Liver (tissue), 9 donors: ENCODE measurements around the gene SLC25A15. TPM values are rescaled to one million over a fixed set of nuclear protein-coding genes. Genes with fewer than 3 reads are reported as not detected.

ENCODE experiments used
- DNase-seq: peaks from one replicate; pipeline ENCODE4 v3.0.0-alpha.2; 2017; ENCODE audit warnings: low spot score
- H3K27ac ChIP-seq, 2 donors: one replicate each; pipeline ENCODE4 v1.7.0; 2013; ENCODE audit warnings: inconsistent platforms in 2 of 2, low read length in 2 of 2, control low read depth in 1 of 2, low read depth in 1 of 2, mild to moderate bottlenecking in 1 of 2
- H3K27me3 ChIP-seq, 4 donors: one replicate each; pipeline versions ENCODE4 v1.6.1 to v1.7.0; 2013; ENCODE audit warnings: low read length in 3 of 4, inconsistent platforms in 1 of 4, mild to moderate bottlenecking in 1 of 4, moderate library complexity in 1 of 4; ENCODE audit not compliant: control insufficient read depth in 4 of 4, insufficient read depth in 4 of 4
- H3K36me3 ChIP-seq, 4 donors: one replicate each; pipeline versions ENCODE4 v1.6.1 to v1.7.0; 2013; ENCODE audit warnings: low read length in 3 of 4, mild to moderate bottlenecking in 3 of 4, low read depth in 1 of 4, moderate library complexity in 1 of 4; ENCODE audit not compliant: control insufficient read depth in 4 of 4, insufficient read depth in 3 of 4
- H3K4me1 ChIP-seq, 4 donors: one replicate each; pipeline versions ENCODE4 v1.6.1 to v1.7.0; 2013; ENCODE audit warnings: low read length in 3 of 4, mild to moderate bottlenecking in 3 of 4, moderate library complexity in 1 of 4; ENCODE audit not compliant: control insufficient read depth in 4 of 4, insufficient read depth in 4 of 4
- H3K4me3 ChIP-seq, 3 donors: one replicate each; pipeline versions ENCODE4 v1.6.1 to v1.7.0; 2013; ENCODE audit warnings: low read length in 3 of 3, control low read depth in 1 of 3, low read depth in 1 of 3, mild to moderate bottlenecking in 1 of 3
- H3K9ac ChIP-seq, 2 donors: one replicate each; pipeline ENCODE4 v1.7.0; 2013; ENCODE audit warnings: low read length in 2 of 2, mild to moderate bottlenecking in 2 of 2, moderate library complexity in 2 of 2, control low read depth in 1 of 2, low read depth in 1 of 2
- H3K9me3 ChIP-seq, 4 donors: one replicate each; pipeline versions ENCODE4 v1.6.1 to v1.7.0; 2013; ENCODE audit warnings: low read length in 3 of 4; ENCODE audit not compliant: control insufficient read depth in 4 of 4
- CTCF ChIP-seq: fragments of 150-350 bp; IDR thresholded peaks from 2 replicates; pipeline ENCODE4 v1.5.1; 2017; ENCODE audit warnings: improper control_type of control experiment, low read depth, low read length; ENCODE audit not compliant: missing input control
- EGR1 ChIP-seq, 2 donors: IDR thresholded peaks; 2 replicates each; pipeline ENCODE4 v1.6.1; 2016 to 2018; ENCODE audit warnings: antibody characterized with exemption in 2 of 2, low read depth in 2 of 2
- FOXA1 ChIP-seq: IDR thresholded peaks from 2 replicates; pipeline ENCODE4 v1.6.1; 2016; ENCODE audit warnings: antibody characterized with exemption
- FOXA2 ChIP-seq: IDR thresholded peaks from 2 replicates; pipeline ENCODE4 v1.6.1; 2016; ENCODE audit warnings: antibody characterized with exemption
- GABPA ChIP-seq, 2 donors: IDR thresholded peaks in 1 of 2; conservative IDR thresholded peaks in 1 of 2; 2 replicates each; pipeline ENCODE4 v1.6.1; 2016; ENCODE audit warnings: antibody characterized with exemption in 2 of 2, mild to moderate bottlenecking in 1 of 2, moderate library complexity in 1 of 2
- JUND ChIP-seq, 2 donors: IDR thresholded peaks; 2 replicates each; pipeline ENCODE4 v1.6.1; 2016; ENCODE audit warnings: antibody characterized with exemption in 2 of 2
- MAX ChIP-seq: IDR thresholded peaks from 2 replicates; pipeline ENCODE4 v1.6.1; 2016; ENCODE audit warnings: antibody characterized with exemption
- RAD21 ChIP-seq, 2 donors: IDR thresholded peaks; 2 replicates each; pipeline ENCODE4 v1.6.1; 2016; ENCODE audit warnings: antibody characterized with exemption in 2 of 2, mild to moderate bottlenecking in 2 of 2
- RXRA ChIP-seq, 2 donors: IDR thresholded peaks; 2 replicates each; pipeline ENCODE4 v1.6.1; 2017 to 2018; ENCODE audit warnings: antibody characterized with exemption in 2 of 2, mild to moderate bottlenecking in 1 of 2
- YY1 ChIP-seq: IDR thresholded peaks from 2 replicates; pipeline ENCODE4 v1.6.1; 2016; ENCODE audit warnings: antibody characterized with exemption, mild to moderate bottlenecking
- WGBS: extraction: QIAGEN DNeasy Blood & Tissue Kit; methylation state at CpG from one replicate; pipeline ENCODE4 v1.1.7; 2013; 5-methylcytosine and 5-hydroxymethylcytosine counted together
- polyA plus RNA-seq, 2 donors: library from polyadenylated mRNA; stranded (reverse) in 1 of 2; unstranded in 1 of 2; fragments of 200-250 nt in 1 of 2; fragments of >200 nt in 1 of 2; fragmentation: Nextera tagmentation in 1 of 2; extraction: Ambion mirVana in 1 of 2; gene quantifications; one replicate each; pipeline versions ENCODE4 v1.2.1 to v1.2.3, GENCODE V29; 2013 to 2015
- total RNA-seq, 2 donors: library from RNA; depleted of rRNA; stranded (reverse); fragments of >200 nt; gene quantifications; one replicate each; pipeline ENCODE4 v1.2.3, GENCODE V29; 2014
- TF ChIP-seq, protein P1 (sequence below): IDR thresholded peaks from 2 replicates; pipeline ENCODE4 v1.6.1; 2016; ENCODE audit warnings: antibody characterized with exemption
- TF ChIP-seq, protein P2 (sequence below): IDR thresholded peaks from 2 replicates; pipeline ENCODE4 v1.6.1; 2016; ENCODE audit warnings: antibody characterized with exemption, mild to moderate bottlenecking
- donor health status: healthy.
- donor health status: healthy.
- donor health status: healthy.
- donor health status: healthy.
- donor health status: healthy.

Gene SLC25A15
- total and polyA plus RNA-seq, 4 donors, result 29.3 to 106 (median 66.9) TPM

GRCh38 chr13:40765602-40766001, 23.8 kb upstream of the SLC25A15 start (continued):
- TF ChIP-seq RXRA (IDR thresholded peaks at IDR 0.05), result no peak
- TF ChIP-seq FOXA1, result no peak

DNA sequence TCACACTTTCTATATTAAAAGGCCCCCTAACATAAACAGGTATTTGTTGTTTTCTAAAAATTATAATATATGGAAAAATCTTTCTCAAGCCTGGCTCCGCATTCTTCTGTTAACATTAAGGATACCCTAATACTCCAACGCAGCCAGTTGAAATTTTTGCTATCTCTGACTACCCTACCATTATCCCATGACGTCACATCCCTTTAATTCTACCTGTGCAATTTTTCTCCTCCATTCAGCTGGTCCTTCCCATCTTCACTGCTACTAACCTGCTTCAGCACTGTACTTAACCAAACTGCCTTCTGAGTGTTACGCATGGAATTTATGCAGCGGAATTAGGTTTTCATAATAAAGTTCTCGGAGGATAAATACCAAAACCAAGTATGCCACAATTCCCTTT, 19.4 kb upstream of the SLC25A15 start:
- WGBS, result 79% methylated on average over 6 of the region's 6 CpGs
- H3K9me3 ChIP-seq, result no peaks in the 10 kb centered on the region
- peaks cover 0 to 4% (median 0%) of the 10 kb centered on the region in 4 donors for H3K36me3 ChIP-seq
- peak overlapping the region; percentile 53 to 95 for H3K9ac ChIP-seq
- H3K27ac ChIP-seq, result peak overlapping the region in 1 of 2 donors; percentile 78
- peak overlapping the region; percentile 60 to 96 (median 92) for H3K4me3 ChIP-seq
- peaks cover 7 to 31% (median 19%) of the 10 kb centered on the region in 4 donors for H3K4me1 ChIP-seq
- H3K27me3 ChIP-seq, result no peaks in the 10 kb centered on the region
- TF ChIP-seq RAD21 (IDR thresholded peaks at IDR 0.05) (no peak), FOXA2 (no peak), EGR1 (IDR thresholded peaks at IDR 0.05; ENCODE audit: low read depth in 2 of 2) (no peak), JUND (IDR thresholded peaks at IDR 0.05) (no peak), CTCF (no peak), YY1 (no peak), GABPA (IDR thresholded peaks at IDR 0.05 in 1 of 2, conservative IDR thresholded peaks at IDR 0.05 in 1 of 2) (no peak), MAX (no peak)
- TF ChIP-seq, protein P1, sequence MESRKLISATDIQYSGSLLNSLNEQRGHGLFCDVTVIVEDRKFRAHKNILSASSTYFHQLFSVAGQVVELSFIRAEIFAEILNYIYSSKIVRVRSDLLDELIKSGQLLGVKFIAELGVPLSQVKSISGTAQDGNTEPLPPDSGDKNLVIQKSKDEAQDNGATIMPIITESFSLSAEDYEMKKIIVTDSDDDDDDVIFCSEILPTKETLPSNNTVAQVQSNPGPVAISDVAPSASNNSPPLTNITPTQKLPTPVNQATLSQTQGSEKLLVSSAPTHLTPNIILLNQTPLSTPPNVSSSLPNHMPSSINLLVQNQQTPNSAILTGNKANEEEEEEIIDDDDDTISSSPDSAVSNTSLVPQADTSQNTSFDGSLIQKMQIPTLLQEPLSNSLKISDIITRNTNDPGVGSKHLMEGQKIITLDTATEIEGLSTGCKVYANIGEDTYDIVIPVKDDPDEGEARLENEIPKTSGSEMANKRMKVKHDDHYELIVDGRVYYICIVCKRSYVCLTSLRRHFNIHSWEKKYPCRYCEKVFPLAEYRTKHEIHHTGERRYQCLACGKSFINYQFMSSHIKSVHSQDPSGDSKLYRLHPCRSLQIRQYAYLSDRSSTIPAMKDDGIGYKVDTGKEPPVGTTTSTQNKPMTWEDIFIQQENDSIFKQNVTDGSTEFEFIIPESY, result no peak
- TF ChIP-seq, protein P2, sequence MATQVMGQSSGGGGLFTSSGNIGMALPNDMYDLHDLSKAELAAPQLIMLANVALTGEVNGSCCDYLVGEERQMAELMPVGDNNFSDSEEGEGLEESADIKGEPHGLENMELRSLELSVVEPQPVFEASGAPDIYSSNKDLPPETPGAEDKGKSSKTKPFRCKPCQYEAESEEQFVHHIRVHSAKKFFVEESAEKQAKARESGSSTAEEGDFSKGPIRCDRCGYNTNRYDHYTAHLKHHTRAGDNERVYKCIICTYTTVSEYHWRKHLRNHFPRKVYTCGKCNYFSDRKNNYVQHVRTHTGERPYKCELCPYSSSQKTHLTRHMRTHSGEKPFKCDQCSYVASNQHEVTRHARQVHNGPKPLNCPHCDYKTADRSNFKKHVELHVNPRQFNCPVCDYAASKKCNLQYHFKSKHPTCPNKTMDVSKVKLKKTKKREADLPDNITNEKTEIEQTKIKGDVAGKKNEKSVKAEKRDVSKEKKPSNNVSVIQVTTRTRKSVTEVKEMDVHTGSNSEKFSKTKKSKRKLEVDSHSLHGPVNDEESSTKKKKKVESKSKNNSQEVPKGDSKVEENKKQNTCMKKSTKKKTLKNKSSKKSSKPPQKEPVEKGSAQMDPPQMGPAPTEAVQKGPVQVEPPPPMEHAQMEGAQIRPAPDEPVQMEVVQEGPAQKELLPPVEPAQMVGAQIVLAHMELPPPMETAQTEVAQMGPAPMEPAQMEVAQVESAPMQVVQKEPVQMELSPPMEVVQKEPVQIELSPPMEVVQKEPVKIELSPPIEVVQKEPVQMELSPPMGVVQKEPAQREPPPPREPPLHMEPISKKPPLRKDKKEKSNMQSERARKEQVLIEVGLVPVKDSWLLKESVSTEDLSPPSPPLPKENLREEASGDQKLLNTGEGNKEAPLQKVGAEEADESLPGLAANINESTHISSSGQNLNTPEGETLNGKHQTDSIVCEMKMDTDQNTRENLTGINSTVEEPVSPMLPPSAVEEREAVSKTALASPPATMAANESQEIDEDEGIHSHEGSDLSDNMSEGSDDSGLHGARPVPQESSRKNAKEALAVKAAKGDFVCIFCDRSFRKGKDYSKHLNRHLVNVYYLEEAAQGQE, result no peak
- DNase-seq, result no peak

- Histone ChIP-seq H3K4me3 (peak overlapping the region; percentile 60 to 96 (median 92)), H3K36me3 (peaks cover 0 to 4% (median 0%) of the 10 kb centered on the region in 4 donors), H3K4me1 (peaks cover 7 to 30% (median 15%) of the 10 kb centered on the region in 4 donors), H3K9me3 (no peaks in the 10 kb centered on the region), H3K9ac (peak overlapping the region; percentile 53 to 95), H3K27ac (peak overlapping the region; percentile 78 to 87), H3K27me3 (no peaks in the 10 kb centered on the region)
- under 1% methylated on average over 9 of the region's 9 CpGs for WGBS
- no peak for DNase-seq
- TF ChIP-seq CTCF (no peak), RXRA (IDR thresholded peaks at IDR 0.05) (no peak), FOXA2 (no peak), GABPA (IDR thresholded peaks at IDR 0.05 in 1 of 2, conservative IDR thresholded peaks at IDR 0.05 in 1 of 2) (no peak), FOXA1 (no peak)
- TF ChIP-seq, protein P1, result no peak
- TF ChIP-seq, protein P2, result no peak
These were observed 18.8 kb upstream of the SLC25A15 start for GRCh38 chr13:40770609-40770933.
